Measurements from ENCODE around the gene SRGAP1.
"Not testable (repeated sequence)": the region's sequence is repeated elsewhere in the genome, so short reads cannot be mapped to it uniquely, and the experiment has no call there.

SRGAP1 gene

GRCh38 chr12:63841011-63841410 is 3.5 kb upstream of the SRGAP1 start:
- no peak for TF ChIP-seq CTCF (IDR thresholded peaks at IDR 0.05; ENCODE audit: low read depth, low read length, missing control alignments)
- in situ Hi-C loops (cut with HindIII; ENCODE audit: low pct_ligation_motif_present, low sequenced_read_pairs), result loop anchor here (25.0 kb wide), 1 partner anchor 396 kb away; no protein-coding TSS in a partner anchor
- H3K4me3 ChIP-seq (ENCODE audit: low read depth, low read length), result no peak overlapping the region
- no peaks in the 10 kb centered on the region for H3K36me3 ChIP-seq (replicated peaks)
- H3K27ac ChIP-seq, result no peak overlapping the region
- no peak for DNase-seq
- no peaks in the 10 kb centered on the region for H3K27me3 ChIP-seq (replicated peaks)

- H3K27ac ChIP-seq, result no peak overlapping the region
- TF ChIP-seq CTCF (IDR thresholded peaks at IDR 0.05; ENCODE audit: low read depth, low read length, missing control alignments), result no peak
- DNase-seq, result no peak
- in situ Hi-C loops (cut with HindIII; ENCODE audit: low pct_ligation_motif_present, low sequenced_read_pairs), result loop anchor here (25.0 kb wide), 1 partner anchor 396 kb away; no protein-coding TSS in a partner anchor
- H3K4me3 ChIP-seq (ENCODE audit: low read depth, low read length), result no peak overlapping the region
- H3K27me3 ChIP-seq (replicated peaks), result no peaks in the 10 kb centered on the region
- H3K36me3 ChIP-seq (replicated peaks), result no peaks in the 10 kb centered on the region
Observed at GRCh38 chr12:63841571-63841970, 2.9 kb upstream of the SRGAP1 start.

GRCh38 chr12:63842750-63843149 is 1.8 kb upstream of the SRGAP1 start:
- H3K27me3 ChIP-seq (replicated peaks); DNase-seq; H3K36me3 ChIP-seq (replicated peaks); H3K27ac ChIP-seq; H3K4me3 ChIP-seq (ENCODE audit: low read depth, low read length): not testable (repeated sequence)
- in situ Hi-C loops (cut with HindIII; ENCODE audit: low pct_ligation_motif_present, low sequenced_read_pairs), result loop anchor here (25.0 kb wide), 1 partner anchor 395 kb away; no protein-coding TSS in a partner anchor

- Histone ChIP-seq H3K4me3 (ENCODE audit: low read depth, low read length) (peak overlapping the region; percentile 96), H3K36me3 (replicated peaks) (no peaks in the 10 kb centered on the region), H3K27me3 (replicated peaks) (no peaks in the 10 kb centered on the region), H3K27ac (no peak overlapping the region)
- DNase-seq, result no peak
- no peak for TF ChIP-seq CTCF (IDR thresholded peaks at IDR 0.05; ENCODE audit: low read depth, low read length, missing control alignments)
- in situ Hi-C loops (cut with HindIII; ENCODE audit: low pct_ligation_motif_present, low sequenced_read_pairs), result loop anchor here (25.0 kb wide), 1 partner anchor 394 kb away; no protein-coding TSS in a partner anchor
Observed at GRCh38 chr12:63843254-63843720, 1.2 kb upstream of the SRGAP1 start.

GRCh38 chr12:63843721-63844390 is 644 bp upstream of the SRGAP1 start:
- in situ Hi-C loops (cut with HindIII; ENCODE audit: low pct_ligation_motif_present, low sequenced_read_pairs), result loop anchor here (25.0 kb wide), 1 partner anchor 393 kb away; no protein-coding TSS in a partner anchor
- H3K36me3 ChIP-seq (replicated peaks), result no peaks in the 10 kb centered on the region
- H3K4me3 ChIP-seq (ENCODE audit: low read depth, low read length), result peak overlapping the region; percentile 96
- peak overlapping the region; percentile 74 for H3K27ac ChIP-seq
- DNase-seq, result peak; percentile 88
- TF ChIP-seq CTCF (IDR thresholded peaks at IDR 0.05; ENCODE audit: low read depth, low read length, missing control alignments), result peak; percentile 77
- no peaks in the 10 kb centered on the region for H3K27me3 ChIP-seq (replicated peaks)

- Histone ChIP-seq H3K27ac (no peak overlapping the region), H3K36me3 (replicated peaks) (no peaks in the 10 kb centered on the region), H3K27me3 (replicated peaks) (no peaks in the 10 kb centered on the region), H3K4me3 (ENCODE audit: low read depth, low read length) (peak overlapping the region; percentile 96)
- TF ChIP-seq CTCF (IDR thresholded peaks at IDR 0.05; ENCODE audit: low read depth, low read length, missing control alignments), result no peak
- in situ Hi-C loops (cut with HindIII; ENCODE audit: low pct_ligation_motif_present, low sequenced_read_pairs), result loop anchor here (25.0 kb wide), 1 partner anchor 392 kb away; no protein-coding TSS in a partner anchor
- DNase-seq, result peak; percentile 34
Observed at GRCh38 chr12:63845726-63846125, 1.2 kb downstream of the SRGAP1 start.
